ENCODE data around the gene FRY. TPM values are rescaled to one million over a fixed set of nuclear protein-coding genes. Genes with fewer than 3 reads are reported as not detected.

FRY gene
- polyA plus RNA-seq, 1 experiment: 24.6 TPM

- H3K27ac ChIP-seq (ENCODE audit: low read depth, low read length): no peak overlapping the region
- no peak for TF ChIP-seq CTCF (IDR thresholded peaks at IDR 0.05; ENCODE audit: low read depth, low read length)
- H3K4me3 ChIP-seq (ENCODE audit: low read depth, low read length): no peak overlapping the region
- CTCF ChIA-PET: interaction anchor here (2.6 kb wide), 1 partner anchor 131 kb away, joined by 9 read pairs; no protein-coding TSS in a partner anchor
- no peaks in the 10 kb centered on the region for H3K9me3 ChIP-seq (ENCODE audit: control insufficient read depth, insufficient read depth, low read length)
- POLR2A ChIA-PET: no interaction called here
- no peak for DNase-seq (ENCODE audit: low read depth, low spot score)
- no peaks in the 10 kb centered on the region for H3K27me3 ChIP-seq (ENCODE audit: control insufficient read depth, insufficient read depth, low read length)
These were observed 9.1 kb downstream of the FRY start for GRCh38 chr13:32040689-32041088.

GRCh38 chr13:32041429-32041828, 9.9 kb downstream of the FRY start:
- H3K27ac ChIP-seq (ENCODE audit: low read depth, low read length): no peak overlapping the region
- TF ChIP-seq CTCF (IDR thresholded peaks at IDR 0.05; ENCODE audit: low read depth, low read length): no peak
- DNase-seq (ENCODE audit: low read depth, low spot score): no peak
- H3K4me3 ChIP-seq (ENCODE audit: low read depth, low read length): no peak overlapping the region
- ChIA-PET POLR2A (no interaction called here), CTCF (interaction anchor here (0.6 to 2.6 kb wide), 2 partner anchors 85 to 132 kb away, joined by 3 to 9 read pairs; no protein-coding TSS in a partner anchor)
- H3K27me3 ChIP-seq (ENCODE audit: control insufficient read depth, insufficient read depth, low read length): no peaks in the 10 kb centered on the region
- H3K9me3 ChIP-seq (ENCODE audit: control insufficient read depth, insufficient read depth, low read length): no peaks in the 10 kb centered on the region

GRCh38 chr13:32042551-32042950, 11.0 kb downstream of the FRY start:
- no peak overlapping the region for H3K4me3 ChIP-seq (ENCODE audit: low read depth, low read length)
- H3K9me3 ChIP-seq (ENCODE audit: control insufficient read depth, insufficient read depth, low read length): no peaks in the 10 kb centered on the region
- no peak for DNase-seq (ENCODE audit: low read depth, low spot score)
- ChIA-PET CTCF (interaction anchor here (2.6 kb wide), 1 partner anchor 133 kb away, joined by 9 read pairs; no protein-coding TSS in a partner anchor), POLR2A (no interaction called here)
- no peaks in the 10 kb centered on the region for H3K27me3 ChIP-seq (ENCODE audit: control insufficient read depth, insufficient read depth, low read length)
- TF ChIP-seq CTCF (IDR thresholded peaks at IDR 0.05; ENCODE audit: low read depth, low read length): no peak
- no peak overlapping the region for H3K27ac ChIP-seq (ENCODE audit: low read depth, low read length)

- ChIA-PET CTCF (no interaction called here), POLR2A (no interaction called here)
- no peak for TF ChIP-seq CTCF (IDR thresholded peaks at IDR 0.05; ENCODE audit: low read depth, low read length)
- Histone ChIP-seq H3K9me3 (ENCODE audit: control insufficient read depth, insufficient read depth, low read length) (no peaks in the 10 kb centered on the region), H3K27me3 (ENCODE audit: control insufficient read depth, insufficient read depth, low read length) (no peaks in the 10 kb centered on the region), H3K27ac (ENCODE audit: low read depth, low read length) (no peak overlapping the region), H3K4me3 (ENCODE audit: low read depth, low read length) (no peak overlapping the region)
- DNase-seq (ENCODE audit: low read depth, low spot score): no peak
These were observed 12.9 kb downstream of the FRY start for GRCh38 chr13:32044446-32044845.

- POLR2A ChIA-PET: no interaction called here
- TF ChIP-seq CTCF (IDR thresholded peaks at IDR 0.05; ENCODE audit: low read depth, low read length): no peak
- H3K27ac ChIP-seq (ENCODE audit: low read depth, low read length): no peak overlapping the region
- no peak for DNase-seq (ENCODE audit: low read depth, low spot score)
- H3K4me3 ChIP-seq (ENCODE audit: low read depth, low read length): no peak overlapping the region
- no peaks in the 10 kb centered on the region for H3K9me3 ChIP-seq (ENCODE audit: control insufficient read depth, insufficient read depth, low read length)
- H3K27me3 ChIP-seq (ENCODE audit: control insufficient read depth, insufficient read depth, low read length): no peaks in the 10 kb centered on the region
- CTCF ChIA-PET: no interaction called here
These were observed 14.0 kb downstream of the FRY start for GRCh38 chr13:32045537-32045936.

All from AG04450 (cell line).